NB4 (cell line): ENCODE measurements around the gene COASY.

Source experiments
- CTCF ChIP-seq: IDR thresholded peaks from one replicate; pipeline ENCODE4 v1.5.1; 2012; ENCODE audit warnings: low read depth, low read length
- MAX ChIP-seq: IDR thresholded peaks from 2 replicates; pipeline ENCODE4 v1.6.1; 2011; ENCODE audit warnings: low read depth, low read length
- MYC ChIP-seq: IDR thresholded peaks from 2 replicates; pipeline ENCODE4 v1.6.1; 2011; ENCODE audit warnings: low read depth, low read length
- POLR2A ChIP-seq: IDR thresholded peaks from 2 replicates; pipeline ENCODE4 v1.6.1; 2011; ENCODE audit warnings: mild to moderate bottlenecking; ENCODE audit not compliant: insufficient read length; ENCODE audit errors: extremely low read depth

- TF ChIP-seq POLR2A (no peak), CTCF (no peak), MAX (no peak), MYC (no peak)
Observed at GRCh38 chr17:42568341-42569111, 6.6 kb downstream of the COASY start.
